Daoy (cell line): ENCODE measurements around the gene ARHGAP26. TPM values are rescaled to one million over a fixed set of nuclear protein-coding genes. Genes with fewer than 3 reads are reported as not detected.
A peak's percentile ranks its signal among the peaks of the same experiment; 100 is the strongest.

ENCODE experiments used
- DNase-seq: peaks from one replicate; pipeline ENCODE4 v3.0.0-alpha.2; 2015; ENCODE audit warnings: low read depth
- total RNA-seq: library from RNA; depleted of rRNA; stranded (reverse); fragments of >200 nt; shearing (Covaris generic); gene quantifications from 2 replicates; pipeline ENCODE4 v1.2.3, GENCODE V29; 2014

ARHGAP26 gene
- total RNA-seq, 1 experiment from 2014 or later: 7.7 TPM

DNA sequence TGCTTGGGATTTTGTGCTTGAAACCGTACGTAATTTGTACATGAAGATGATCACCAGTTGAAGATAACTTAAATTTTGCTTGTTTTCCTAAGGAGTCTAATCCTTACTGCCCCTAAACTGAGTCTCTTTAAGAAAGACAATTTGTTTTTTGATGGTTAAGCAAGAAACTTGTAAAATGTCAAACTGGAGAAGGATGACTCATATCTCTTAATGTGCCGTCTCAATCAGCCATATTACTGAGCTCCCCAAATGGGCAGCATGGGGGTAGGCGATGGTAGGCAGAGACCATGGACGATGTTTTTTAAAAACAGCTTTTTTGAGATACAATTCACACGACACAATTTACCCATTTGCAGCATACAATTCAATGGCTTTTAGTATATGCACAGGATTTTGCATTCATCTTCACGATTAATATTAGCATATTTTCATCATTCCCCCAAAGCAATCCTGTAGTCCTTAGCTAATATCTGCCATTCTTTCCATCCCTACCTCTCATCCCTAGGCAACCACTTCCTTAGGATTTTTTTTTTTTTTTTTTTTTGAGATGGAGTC is 14.3 kb downstream of the ARHGAP26 start:
- no peak for DNase-seq

DNA sequence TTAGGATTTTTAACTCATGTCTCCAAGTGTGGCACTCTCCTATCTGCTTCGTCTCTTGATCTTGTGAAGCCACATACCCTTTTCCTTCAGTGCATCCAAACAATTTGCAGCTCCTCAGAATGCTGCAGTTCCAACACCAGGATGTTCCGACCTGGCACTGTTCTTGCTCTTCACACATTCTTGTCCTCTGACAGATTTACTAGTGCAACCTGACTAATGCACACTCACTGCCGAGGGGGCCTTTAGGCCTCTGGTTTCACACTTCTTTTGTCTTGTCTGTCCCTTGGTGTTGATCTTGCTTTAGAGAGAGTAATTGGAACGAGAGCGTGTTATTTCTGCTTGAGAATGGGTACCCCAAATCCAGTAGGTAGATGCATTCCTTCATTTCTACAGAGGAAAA is 15.0 kb downstream of the ARHGAP26 start:
- DNase-seq: peak; percentile 37

DNA sequence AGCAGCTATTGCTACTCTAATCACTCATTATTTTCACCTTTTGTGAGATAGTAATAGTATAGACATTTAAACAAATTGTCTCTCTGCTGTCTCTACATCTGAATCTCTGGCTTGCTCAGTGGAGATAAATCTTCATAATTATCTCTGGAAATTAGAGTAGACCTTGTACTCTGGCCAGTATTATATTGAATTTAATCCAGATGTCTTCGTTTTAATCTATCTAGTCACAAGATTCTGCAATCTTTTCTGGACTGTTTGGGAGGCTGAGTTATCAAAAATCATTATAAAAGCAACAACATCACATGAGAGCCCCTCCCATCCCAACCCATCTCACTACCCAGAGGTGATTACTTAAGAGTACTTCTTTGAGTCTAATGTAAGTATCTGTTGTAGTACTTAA is 19.0 kb downstream of the ARHGAP26 start:
- no peak for DNase-seq

DNA sequence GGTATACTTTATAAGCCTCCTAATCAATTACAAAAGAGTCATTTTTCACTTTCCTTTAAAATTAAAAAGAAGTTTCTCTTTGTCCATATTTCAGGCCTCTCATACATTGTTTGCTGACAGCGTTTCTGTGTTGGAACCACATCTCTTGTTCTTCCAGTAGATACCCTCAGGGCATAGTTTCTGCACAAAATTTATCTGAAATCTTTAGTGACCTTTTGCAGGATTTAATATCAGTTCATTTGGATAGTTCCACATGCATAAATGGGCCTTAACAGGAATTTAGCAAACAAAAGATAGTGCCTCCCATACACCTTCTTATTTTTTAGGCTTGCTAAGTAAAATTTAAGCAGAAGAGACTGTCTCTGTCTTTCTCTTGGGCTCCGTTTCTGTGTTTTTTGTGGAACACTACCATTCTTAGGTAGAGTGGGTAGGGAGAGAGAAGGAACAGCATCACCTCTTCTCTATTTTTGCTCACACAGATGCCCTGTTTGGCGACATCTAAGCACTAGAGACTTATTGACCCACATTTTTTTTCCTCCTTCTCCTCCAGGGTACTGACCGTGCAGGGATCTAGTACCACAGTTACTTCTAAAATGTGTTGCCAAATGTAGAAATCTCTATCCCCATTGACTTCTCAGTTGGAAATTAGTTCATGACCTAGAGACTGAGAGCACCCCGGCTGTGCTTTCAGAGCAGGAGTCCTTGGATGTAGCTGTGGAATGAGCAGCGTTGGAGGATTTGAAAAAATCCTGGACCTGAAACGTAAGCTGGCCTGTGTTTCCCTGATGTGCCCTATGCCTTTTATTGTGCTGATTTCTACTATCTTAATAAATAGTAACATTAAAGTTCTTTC is 22.1 kb downstream of the ARHGAP26 start:
- DNase-seq: no peak

DNA sequence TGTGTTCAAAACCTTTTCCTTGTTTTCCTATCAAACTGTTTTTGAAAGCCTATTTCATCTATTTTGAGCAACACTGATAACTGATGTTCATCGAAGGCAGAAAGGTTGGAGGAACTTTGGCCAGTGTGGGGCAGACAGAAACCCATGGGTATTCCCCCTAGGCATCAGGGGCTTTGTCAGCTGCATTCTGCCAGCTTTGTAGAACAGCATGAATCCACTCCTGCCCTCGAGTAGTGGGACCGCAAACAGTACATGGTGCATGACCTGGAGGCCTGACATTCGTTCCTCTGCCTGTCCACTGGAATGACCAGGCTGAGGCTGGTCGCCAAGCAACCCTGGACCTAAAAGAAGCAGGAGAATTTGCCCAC is 22.7 kb downstream of the ARHGAP26 start:
- no peak for DNase-seq

DNA sequence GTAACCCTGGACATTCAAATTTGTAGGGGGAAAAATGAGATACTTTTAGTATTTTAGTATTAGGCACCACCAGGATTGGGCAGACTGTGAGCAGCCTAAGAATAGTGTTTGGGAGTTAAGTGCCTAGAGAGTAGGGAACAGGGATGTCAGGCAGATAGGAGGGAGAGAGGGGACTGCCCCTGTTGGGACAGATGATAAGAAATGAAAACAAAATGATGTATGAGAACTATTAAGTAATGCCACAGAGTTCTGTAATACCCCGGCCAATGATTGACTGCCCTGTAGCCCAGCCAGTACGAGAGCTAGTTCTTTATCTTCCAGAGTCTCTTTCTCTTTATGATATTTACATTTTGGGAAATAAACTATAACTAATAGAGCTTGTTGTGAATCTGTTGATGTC is 24.4 kb downstream of the ARHGAP26 start:
- DNase-seq: no peak

DNA sequence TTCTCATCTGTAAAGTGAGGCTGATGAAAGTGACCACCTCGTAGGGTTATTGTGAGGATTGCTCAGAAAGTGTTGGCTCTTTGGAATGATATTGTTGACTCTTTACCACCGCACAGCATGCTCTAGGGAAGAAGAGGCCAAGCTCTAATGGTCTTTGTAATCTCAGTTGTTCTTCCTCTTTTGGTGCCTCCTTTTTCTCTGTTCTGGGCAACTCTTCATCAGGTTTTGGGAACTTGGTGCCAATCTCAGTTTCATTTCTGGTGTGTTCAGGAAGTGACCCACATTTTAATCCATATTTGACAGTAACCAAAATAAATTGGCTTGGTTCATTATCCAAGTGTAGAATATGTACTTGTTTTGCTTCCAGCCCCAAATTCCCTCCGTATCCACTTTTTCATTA is 25.1 kb downstream of the ARHGAP26 start:
- no peak for DNase-seq

DNA sequence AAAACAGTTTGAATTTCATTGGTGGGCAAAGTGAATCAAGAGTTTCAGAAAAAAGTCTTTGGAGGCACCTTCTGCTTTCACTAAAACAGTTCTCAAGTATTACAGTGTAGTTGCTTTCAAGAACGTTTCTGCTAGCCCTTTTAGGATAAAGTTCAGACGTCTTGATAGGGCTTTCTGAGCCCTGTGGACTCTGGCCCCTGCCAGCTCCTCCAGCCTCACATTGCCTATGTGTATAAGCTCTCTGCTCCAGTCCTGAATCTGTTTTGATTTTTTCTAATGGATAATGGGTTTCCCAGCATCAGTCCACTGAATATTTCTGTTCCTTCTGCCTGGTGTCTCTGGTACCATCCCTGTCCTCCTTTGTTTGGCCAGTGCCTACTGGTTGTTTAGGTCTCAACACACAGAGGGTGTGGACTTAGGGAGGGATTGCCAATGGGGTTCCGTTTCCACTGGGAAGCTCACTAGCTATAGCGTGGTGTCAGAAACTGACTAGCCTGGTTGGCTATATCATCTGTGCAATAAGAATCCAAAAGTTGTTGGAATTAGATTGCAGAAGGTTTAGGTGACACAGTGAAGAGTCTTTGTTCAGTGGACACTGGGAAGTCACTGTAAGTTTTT is 26.4 kb downstream of the ARHGAP26 start:
- DNase-seq: no peak

DNA sequence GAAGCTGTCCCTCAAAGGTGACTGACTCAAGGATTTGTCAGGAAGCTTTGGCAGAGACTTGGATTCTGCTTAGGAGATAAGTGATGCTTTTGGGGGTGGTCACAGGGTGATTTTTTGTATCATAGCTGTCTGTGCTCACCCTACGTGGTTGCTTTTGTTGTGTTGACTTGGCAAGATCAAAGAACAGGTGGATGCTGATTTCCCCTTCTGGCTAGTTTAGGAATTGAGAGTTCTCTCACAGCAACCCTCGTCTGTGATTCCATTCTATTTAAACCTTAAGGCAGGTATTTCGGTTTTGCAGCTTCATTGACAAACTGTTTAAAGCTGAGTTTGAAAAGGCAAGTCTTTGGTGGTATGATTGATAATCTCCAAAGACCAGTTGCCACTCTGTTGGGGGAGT is 27.2 kb downstream of the ARHGAP26 start:
- no peak for DNase-seq

DNA sequence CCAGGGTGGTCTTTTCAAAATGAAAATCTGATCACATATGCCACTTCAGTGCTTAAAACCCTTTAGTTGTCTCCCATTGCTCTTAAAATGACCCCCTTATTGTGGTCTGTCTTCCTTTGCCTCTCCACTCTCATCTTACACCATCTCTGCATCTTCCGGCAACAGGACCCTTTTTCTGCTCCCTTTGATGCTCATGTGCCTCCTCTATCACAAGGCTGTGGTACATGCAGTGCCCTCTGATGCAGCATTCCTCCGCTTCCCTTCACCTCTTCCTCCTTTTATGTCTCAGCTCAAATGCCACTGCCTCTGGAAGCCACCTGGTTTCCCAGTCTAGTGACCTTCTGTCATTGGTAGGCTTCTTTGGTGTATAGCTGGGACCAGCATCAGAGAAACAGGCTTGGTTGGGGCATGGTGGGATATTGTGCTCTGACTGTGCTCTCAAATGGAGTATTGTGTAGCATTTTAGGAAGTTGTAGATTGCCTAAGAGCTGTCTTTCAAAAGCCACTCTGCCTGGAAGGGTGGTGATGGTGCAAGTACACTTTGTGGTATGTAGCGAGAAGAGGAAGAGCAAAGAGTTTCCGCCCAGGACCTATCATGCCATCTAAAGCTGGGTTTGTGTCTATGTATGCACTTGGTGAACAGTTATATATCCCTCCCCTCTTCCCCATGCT is 28.1 kb downstream of the ARHGAP26 start:
- no peak for DNase-seq

DNA sequence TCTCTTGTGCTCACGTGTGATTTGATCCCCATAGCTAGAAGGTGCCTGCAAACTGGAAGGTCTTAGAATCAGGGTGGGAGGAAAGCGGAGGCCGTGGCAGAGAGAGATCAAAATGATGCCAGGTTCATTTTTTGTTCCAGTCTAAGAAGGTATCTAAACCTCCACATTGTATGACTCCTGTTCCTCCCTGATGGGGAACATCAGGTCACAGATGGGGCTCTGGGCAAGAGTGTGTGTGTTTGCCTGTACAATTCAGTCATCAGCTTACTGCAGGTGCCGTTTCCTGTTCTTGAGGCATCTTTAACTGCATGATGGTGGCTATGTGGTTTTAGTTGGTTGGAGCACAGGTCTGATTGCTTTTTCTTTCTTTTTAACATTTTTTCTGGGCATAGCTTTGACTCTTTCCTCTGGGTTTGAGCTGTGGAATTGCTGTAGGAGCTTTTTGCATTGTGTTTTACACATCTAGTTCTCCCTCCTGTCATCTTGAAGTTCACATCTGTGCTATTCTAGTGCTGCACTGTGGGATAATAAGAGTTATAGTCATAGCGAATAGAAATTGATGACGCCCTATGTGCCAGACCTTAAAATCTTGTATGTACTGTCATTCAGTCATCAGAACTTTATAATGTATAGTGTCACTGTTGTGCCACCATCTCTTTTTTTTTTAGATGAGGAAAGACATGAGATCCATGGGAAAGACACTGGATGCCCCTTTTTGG is 30.8 kb downstream of the ARHGAP26 start:
- no peak for DNase-seq

DNA sequence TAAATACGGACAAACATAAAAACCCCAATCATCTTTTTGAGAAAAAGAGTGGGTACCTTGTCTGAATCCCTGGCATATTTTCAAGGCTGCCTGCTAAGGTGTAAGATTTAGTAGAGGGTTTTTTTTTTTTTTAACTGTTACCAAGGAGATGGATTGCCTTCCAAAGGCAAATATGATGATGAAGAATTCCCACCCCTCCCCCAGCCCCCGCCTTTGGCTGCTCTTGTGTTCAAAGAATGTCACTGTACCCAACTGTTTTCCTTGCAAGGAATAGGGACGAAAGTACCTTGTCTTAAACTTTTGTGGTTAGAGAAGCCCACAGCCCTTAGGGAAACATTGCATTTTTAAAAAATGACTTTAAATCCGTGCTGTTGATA is 31.3 kb downstream of the ARHGAP26 start:
- DNase-seq: no peak

DNA sequence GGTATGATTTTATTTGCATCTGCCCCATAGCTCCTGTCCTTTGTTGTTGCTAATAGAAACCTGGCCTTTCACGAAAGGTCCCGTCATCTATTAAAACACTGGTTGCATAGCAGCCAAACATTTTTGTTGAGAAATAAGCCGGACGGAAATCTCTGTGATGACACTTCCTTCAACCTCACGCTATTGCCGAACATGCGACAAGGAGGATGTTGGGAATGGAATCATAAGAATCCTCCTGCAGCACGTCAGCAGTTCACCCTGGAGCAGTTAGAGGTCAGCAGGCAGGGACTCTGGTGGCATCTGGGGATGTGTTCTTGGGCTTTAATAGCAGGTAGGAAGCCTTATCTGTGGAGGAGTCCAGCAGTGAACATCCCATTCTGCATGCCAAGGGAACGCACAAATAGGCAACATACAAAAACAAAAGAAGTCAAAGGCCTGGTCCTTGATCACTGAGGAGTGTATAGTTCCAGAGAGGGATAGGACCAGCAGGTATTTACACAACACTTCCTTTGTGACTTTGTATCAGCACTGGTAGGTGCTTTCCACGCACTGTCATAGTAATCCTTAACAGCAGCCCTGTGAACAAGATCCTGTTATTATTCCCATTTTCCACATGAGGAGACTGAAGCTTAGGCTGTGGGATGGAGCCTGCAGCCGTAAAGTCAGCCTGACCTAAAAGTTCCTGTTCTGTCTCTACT is 33.4 kb downstream of the ARHGAP26 start:
- no peak for DNase-seq

DNA sequence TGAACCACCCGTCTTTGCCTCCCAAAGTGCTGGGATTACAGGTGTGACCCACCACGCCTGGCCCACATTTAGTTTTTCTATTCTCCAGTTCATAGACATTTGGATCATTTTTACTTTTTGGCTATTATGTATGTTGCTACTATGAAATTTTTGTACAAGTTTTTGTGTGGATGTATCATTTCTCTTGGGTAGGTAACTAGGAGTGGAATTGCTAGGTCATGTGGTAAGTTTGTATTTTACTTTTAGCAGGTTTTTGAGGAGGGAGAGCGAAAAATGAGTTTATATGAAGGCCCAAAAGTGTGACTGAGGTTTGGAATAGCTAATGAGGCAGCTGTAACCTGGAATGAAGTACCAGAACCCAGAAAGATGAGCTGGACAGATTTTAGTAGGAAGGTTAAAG is 35.2 kb downstream of the ARHGAP26 start:
- no peak for DNase-seq

DNA sequence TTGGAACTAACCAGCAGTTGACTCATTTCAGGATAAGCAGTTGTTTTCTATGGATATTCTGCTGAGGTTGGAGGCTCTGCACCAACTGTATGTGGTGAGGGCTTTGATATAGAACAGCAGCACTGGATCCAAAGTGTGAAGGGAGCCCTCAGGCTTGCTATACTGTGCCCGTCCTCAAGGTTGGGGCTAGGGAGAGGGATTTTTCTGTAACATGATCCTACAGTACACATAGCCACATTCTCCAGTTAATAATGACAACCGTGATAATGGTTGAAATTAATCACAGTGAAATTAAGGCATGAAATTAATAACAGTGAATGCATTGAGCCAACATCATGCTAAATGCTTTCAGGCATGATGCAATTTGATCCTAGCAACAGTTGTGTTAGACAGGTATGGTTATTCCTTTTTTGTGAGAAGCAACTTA is 36.7 kb downstream of the ARHGAP26 start:
- DNase-seq: no peak

DNA sequence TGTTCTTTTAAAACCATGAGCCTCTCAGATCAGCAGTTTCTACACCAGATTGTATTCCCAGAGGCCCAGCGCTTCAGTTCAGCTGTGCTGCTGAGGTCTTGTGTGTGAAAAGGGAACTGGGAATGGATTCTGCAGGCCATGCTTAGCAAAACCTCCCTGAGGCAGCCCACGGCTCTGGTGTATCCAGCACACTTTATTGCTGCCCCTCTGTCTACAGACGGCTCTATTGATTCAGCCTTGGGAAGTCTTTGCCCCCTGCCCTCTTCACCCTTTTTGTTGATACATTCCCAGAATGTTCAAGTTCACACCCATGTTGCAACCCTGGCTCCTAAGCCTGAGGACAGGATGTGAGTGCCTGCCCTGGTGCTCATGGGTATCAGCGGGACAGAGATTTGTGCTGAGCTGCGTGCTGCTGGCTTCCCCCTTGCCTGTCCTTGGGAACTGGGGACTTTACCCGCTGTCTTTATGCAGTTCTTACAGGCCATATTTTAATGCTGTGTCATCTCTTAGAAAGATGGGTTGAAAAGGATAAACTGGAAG is 37.3 kb downstream of the ARHGAP26 start:
- no peak for DNase-seq

DNA sequence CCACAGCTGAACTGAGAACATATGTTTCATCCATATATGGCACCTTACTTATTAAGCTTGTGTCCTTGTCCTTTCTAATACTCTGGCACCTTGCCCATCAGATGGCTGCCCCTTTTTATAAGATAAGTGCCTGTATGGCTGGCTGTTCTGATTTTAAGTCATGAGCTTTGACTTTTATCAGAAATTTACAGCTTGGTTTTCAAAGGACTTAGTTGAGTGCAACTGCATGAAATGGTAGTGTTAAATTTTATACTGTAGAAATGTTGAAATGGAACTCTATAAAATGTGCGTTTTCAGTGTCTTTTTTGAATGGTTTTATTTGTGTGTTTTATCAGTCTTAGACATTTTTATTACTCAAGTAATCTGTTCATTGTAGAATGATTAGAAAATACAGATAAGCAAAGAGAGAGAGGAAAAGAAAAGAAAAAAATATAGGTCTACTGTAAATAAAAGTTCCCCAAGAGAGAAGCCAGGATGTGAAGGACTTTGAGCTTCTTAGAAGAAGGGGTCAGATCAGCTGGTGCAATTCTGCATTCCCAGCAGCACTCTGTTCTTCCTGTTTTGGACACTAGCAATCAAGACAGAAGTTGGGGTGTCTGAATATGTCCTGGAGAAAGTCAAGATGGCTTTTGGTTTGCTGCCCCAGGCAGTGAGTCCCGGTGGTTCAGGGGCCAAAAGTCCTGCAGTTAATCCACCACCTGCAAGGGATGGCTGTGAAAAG is 38.9 kb downstream of the ARHGAP26 start:
- DNase-seq: no peak

DNA sequence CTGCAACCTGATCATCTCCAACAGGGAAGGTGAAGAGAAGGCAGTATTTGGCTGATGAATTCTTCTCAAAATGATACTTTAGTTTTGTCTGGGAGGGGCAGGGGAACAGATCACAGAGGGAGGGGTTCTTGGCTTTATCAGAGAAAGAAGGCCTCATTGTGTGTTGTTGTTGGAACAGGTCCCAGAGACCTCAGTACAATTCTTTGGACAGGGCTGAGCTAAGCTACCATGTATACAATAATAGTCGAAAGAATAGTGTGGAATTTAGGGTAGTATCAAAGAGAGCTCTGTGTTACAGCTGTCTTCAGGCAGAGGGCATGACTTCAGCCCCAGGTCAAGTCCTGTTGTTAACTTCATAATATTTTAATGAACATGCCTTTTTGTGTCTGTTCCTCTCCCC is 39.9 kb downstream of the ARHGAP26 start:
- DNase-seq: no peak

DNA sequence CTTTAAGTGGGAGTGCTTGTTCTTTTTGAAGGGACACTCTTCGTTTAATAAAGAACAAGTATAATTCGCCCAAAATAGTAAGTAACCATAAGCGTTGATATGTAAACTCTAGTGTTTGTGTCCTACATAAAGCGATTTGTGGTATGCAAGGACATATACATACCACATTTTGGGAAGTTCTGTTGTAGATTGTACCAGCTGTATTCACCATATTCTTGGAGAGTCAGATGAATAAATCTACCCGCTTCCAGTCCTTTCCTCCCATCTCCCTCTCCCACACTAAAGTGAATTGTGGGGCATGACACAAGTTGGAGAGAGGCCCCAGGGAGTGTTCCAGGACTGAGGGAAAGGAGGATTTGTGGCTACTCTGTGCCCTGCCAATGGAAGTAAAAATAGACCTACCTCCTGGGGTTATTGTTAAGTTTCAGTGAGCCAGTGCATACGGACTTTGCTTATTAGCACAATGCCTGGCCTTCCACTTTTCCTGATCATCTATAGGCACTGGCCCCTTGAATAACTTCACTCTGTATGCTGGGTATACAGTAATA is 40.6 kb downstream of the ARHGAP26 start:
- no peak for DNase-seq

DNA sequence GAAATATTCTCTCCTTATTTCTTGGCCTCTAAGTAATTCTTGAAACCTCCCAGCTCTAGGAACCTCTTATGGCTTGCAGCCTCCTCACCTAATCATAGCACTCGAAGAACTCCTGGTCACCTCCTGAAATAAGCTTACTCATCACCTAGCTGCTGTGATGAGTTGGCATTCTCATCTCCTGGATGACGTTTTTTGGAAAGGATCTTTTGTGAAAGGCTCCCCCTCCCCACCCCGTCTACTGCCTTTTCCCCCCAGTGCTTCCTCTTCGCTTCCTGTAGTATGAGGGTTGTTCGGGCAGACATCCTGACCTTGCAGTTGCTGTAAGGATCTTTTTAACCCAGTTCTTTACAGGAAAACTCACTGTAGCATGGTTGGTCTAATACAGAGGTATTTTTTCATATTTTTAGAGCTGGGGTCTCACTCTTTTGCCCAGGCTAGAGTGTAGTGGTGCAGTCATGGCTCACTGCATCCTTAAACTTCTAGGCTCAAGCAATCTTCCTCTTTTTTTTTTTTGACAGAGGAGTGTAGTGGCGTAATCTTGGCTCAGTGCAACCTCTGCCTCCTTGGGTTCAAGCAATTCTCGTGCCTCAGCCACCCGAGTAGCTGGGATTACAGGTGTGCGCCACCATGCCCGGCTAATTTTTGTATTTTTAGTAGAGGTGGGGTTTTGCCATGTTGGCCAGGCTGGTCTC is 41.8 kb downstream of the ARHGAP26 start:
- no peak for DNase-seq
